ENCODE results near the gene ZNF629.

DNA sequence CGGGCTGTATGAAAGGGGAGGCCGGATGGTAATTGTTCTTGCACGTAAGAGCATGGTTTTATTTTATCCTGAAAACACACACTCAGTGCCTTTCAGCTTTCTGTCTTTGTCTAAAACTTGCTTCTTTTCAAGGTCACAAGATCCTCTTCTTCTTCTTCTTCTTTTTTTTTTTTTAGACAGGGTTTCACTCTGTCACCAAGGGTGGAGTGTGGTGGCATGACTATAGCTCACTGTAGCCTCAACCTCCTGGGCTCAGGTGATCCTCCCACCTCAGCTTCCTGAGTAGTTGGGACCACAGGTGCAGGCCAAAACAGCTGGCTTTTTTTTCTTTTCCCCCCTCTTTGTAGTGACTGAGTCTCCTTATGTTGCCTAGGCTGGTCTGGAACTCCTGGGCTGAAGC lies 15.9 kb upstream of the ZNF629 start:
- TF ChIP-seq CTCF (conservative IDR thresholded peaks at IDR 0.05; ENCODE audit: low read depth, low read length) (no peak), EZH2 (IDR thresholded peaks at IDR 0.05; ENCODE audit: borderline replicate concordance, low read depth, low read length, poor library complexity, severe bottlenecking) (no peak)

All from A673 (cell line).